Neutrophil (primary cell): ENCODE results near the gene NGF.

Experiments used
- H3K27ac ChIP-seq: fragments of 200-600 bp; sonication (generic); 2 replicates; pipeline ENCODE4 v1.5.1; 2016; ENCODE audit warnings: mild to moderate bottlenecking, moderate library complexity
- H3K27me3 ChIP-seq: fragments of 200-600 bp; sonication (generic); 2 replicates; pipeline ENCODE4 v1.6.0; 2016; ENCODE audit warnings: mild to moderate bottlenecking
- H3K36me3 ChIP-seq: fragments of 200-600 bp; sonication (generic); 2 replicates; pipeline ENCODE4 v1.5.1; 2017
- H3K4me1 ChIP-seq, 2 experiments: fragments of 200-600 bp in 1 of 2; sonication (generic) in 1 of 2; 1 replicate in 1 of 2; 2 replicates in 1 of 2; pipeline versions ENCODE4 v1.5.1 to v1.6.1; 2013 to 2016; ENCODE audit warnings: low read depth in 1 of 2, low read length in 1 of 2, mild to moderate bottlenecking in 1 of 2, moderate library complexity in 1 of 2; ENCODE audit not compliant: control insufficient read depth in 1 of 2, insufficient read depth in 1 of 2
- H3K4me3 ChIP-seq, 2 experiments: fragments of 200-600 bp in 1 of 2; sonication (generic) in 1 of 2; 1 replicate in 1 of 2; 2 replicates in 1 of 2; pipeline ENCODE4 v1.5.1; 2013 to 2016; ENCODE audit warnings: low read depth in 1 of 2, low read length in 1 of 2, mild to moderate bottlenecking in 1 of 2, moderate library complexity in 1 of 2
- H3K9me3 ChIP-seq: fragments of 200-600 bp; sonication (generic); 2 replicates; pipeline ENCODE4 v1.5.1; 2016
- CTCF ChIP-seq: fragments of 200-600 bp; sonication (generic); IDR thresholded peaks from 2 replicates; pipeline ENCODE4 v1.5.1; 2016; ENCODE audit warnings: antibody characterized with exemption

NGF gene

GRCh38 chr1:115262886-115263285 lies 75.2 kb downstream of the NGF start:
- H3K27ac ChIP-seq, result no peak overlapping the region
- H3K27me3 ChIP-seq, result no peaks in the 10 kb centered on the region
- TF ChIP-seq CTCF, result no peak
- no peaks in the 10 kb centered on the region for H3K9me3 ChIP-seq
- no peaks in the 10 kb centered on the region for H3K4me1 ChIP-seq
- H3K4me3 ChIP-seq, result no peak overlapping the region
- no peaks in the 10 kb centered on the region for H3K36me3 ChIP-seq

GRCh38 chr1:115261496-115261895 lies 76.6 kb downstream of the NGF start:
- no peaks in the 10 kb centered on the region for H3K27me3 ChIP-seq
- H3K4me1 ChIP-seq, result no peaks in the 10 kb centered on the region
- TF ChIP-seq CTCF, result no peak
- no peaks in the 10 kb centered on the region for H3K36me3 ChIP-seq
- no peak overlapping the region for H3K27ac ChIP-seq
- no peaks in the 10 kb centered on the region for H3K9me3 ChIP-seq
- no peak overlapping the region for H3K4me3 ChIP-seq

- H3K4me3 ChIP-seq, result no peak overlapping the region
- no peaks in the 10 kb centered on the region for H3K36me3 ChIP-seq
- no peak for TF ChIP-seq CTCF
- H3K4me1 ChIP-seq, result no peaks in the 10 kb centered on the region
- no peaks in the 10 kb centered on the region for H3K27me3 ChIP-seq
- H3K9me3 ChIP-seq, result no peaks in the 10 kb centered on the region
- H3K27ac ChIP-seq, result no peak overlapping the region
Observed at GRCh38 chr1:115258302-115258866, 79.7 kb downstream of the NGF start.

GRCh38 chr1:115257591-115257990 lies 80.5 kb downstream of the NGF start:
- H3K36me3 ChIP-seq, result no peaks in the 10 kb centered on the region
- H3K27ac ChIP-seq, result no peak overlapping the region
- no peak for TF ChIP-seq CTCF
- H3K27me3 ChIP-seq, result no peaks in the 10 kb centered on the region
- no peaks in the 10 kb centered on the region for H3K9me3 ChIP-seq
- no peaks in the 10 kb centered on the region for H3K4me1 ChIP-seq
- no peak overlapping the region for H3K4me3 ChIP-seq

GRCh38 chr1:115255154-115255553 lies 82.9 kb downstream of the NGF start:
- H3K36me3 ChIP-seq, result no peaks in the 10 kb centered on the region
- H3K27ac ChIP-seq, result no peak overlapping the region
- no peaks in the 10 kb centered on the region for H3K4me1 ChIP-seq
- no peaks in the 10 kb centered on the region for H3K27me3 ChIP-seq
- H3K4me3 ChIP-seq, result no peak overlapping the region
- no peak for TF ChIP-seq CTCF
- no peaks in the 10 kb centered on the region for H3K9me3 ChIP-seq

- H3K4me1 ChIP-seq, result no peaks in the 10 kb centered on the region
- H3K27me3 ChIP-seq, result no peaks in the 10 kb centered on the region
- H3K27ac ChIP-seq, result no peak overlapping the region
- H3K9me3 ChIP-seq, result no peaks in the 10 kb centered on the region
- TF ChIP-seq CTCF, result no peak
- H3K36me3 ChIP-seq, result no peaks in the 10 kb centered on the region
- H3K4me3 ChIP-seq, result no peak overlapping the region
Observed at GRCh38 chr1:115252585-115252984, 85.5 kb downstream of the NGF start.
